CD4-positive, alpha-beta T cell treated with Interferon alpha-2 for 1 hour (primary cell): Measurements from ENCODE around the gene CDT1.

Experiments used
- DNase-seq, 2 donors: peaks; one replicate each; pipeline ENCODE4 v3.0.0-alpha.2; 2020 to 2022

The CDT1 gene

DNA sequence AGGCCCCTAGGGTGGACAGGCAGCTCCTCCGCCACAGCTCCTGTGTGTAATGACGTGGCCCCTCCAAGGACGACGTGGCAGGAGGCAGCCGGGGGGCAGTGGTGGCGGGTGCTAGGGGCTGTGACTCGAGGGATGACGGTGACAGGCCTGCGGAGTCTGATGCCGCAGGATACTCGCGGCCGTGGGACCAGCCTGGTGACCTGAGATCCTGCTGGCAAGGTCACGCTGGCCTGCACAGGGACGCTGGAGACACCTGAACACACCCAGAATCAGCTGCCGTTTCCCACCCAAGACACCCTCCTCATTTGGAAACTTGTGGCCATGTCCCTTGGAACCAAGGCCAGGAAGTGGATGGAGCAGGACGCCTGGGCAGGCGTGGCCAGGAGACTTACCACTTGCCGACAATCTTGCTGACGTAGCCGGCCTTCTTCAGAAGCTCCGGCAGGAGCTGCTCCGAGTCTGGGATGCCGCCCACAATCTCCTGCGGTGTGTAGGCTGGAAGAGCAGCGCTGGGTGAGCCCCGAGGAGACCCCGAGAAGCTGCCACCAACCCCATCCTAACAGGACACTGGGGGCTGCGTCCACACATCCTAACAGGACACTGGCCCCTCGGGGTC lies 37.1 kb downstream of the CDT1 start:
- no peak for DNase-seq

DNA sequence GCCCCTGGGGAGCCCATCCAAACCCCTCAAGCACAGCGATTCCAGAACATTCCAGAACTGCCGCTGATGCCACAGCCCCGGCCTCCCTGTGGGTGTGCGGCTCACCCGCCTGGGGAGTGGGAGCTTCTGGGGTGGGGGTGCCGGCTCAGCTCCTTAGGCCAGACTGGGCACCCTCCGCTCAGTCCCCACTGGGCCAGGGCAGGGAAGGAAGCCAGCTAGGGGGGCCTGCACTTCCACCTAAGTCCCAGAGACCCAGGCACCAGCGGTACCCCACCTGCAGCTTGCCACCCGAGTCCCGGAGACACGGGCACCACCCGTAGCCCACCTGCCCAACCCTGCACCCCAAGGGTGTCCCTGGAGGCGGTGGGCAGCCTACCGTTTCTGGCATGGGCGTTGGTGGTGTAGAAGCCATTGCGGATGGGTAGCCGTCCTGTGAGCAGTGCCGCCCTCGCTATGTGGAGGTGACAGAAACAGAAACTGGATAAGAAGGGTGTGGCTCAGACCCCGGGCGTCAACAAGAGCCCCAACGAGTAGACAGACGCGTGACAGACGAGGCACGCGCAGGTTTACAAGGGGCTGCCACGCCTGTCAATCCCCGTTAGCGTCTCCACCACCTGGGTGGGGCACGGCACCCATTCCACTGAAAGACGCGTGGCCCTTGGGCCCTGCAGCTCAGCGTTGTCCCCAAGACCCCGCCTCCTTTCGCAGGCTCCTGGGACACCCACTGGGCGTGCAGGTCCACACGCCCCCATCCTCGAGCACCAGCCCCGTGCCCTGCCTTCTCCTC lies 38.1 kb downstream of the CDT1 start:
- DNase-seq: no peak

DNA sequence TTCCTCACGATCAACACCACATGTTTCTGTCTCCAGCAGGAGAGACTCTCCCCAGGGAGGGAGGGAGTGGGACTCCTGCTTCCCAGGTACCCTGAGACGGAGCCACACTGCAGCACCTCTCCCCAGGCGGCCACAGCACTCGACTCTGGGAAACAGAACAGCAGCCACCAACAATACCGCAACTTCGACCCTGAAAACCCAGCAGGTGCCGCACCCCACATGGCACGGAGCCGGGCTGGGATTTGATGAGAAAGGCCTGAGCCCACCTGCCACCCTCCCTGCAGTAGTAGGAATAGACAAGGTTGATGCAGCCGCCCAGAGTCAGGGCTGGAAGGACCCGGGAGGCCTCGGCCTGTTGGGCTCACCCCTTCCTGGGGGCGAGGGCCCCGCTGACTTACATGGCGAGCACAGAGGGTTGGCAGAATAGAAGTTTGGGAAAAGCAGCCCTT lies 38.7 kb downstream of the CDT1 start:
- no peak for DNase-seq

DNA sequence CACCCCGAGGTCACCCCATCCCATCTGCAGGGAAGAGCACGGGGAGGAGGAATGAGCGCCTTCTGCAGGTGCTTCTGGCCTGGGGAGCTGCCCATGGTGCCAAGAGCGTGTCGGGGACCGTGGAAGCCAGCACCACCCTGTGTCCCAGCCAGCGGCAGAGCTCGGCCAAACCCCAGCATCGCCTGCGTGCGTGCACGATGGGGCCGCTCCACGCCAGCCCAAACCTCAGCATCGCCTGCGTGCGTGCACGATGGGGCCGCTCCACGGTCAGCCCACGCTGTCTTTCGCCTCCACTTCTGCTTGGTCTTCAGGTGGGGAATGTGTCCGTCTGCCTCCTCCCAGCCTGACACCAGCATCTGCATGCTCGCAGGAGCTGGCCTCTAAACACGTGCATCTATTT lies 39.2 kb downstream of the CDT1 start:
- no peak for DNase-seq

DNA sequence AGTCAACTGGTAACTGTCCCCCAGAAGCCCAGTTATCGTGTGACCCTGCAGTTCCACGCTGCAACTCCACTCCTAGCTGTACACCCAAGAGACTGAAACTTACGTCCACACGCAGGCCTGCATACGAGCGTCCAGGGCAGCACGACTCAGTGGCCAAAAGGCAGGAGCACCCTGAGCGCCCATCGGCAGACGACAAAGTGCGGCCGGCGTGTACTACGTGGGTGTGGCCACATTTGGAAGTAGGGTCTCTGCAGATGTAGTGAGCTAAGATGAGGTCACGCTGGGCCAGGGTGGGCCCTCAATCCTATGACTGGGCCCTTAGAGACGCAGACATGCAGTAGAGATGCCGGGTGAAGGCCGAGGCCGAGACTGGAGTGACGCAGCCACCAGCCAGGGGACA lies 39.7 kb downstream of the CDT1 start:
- DNase-seq: no peak

DNA sequence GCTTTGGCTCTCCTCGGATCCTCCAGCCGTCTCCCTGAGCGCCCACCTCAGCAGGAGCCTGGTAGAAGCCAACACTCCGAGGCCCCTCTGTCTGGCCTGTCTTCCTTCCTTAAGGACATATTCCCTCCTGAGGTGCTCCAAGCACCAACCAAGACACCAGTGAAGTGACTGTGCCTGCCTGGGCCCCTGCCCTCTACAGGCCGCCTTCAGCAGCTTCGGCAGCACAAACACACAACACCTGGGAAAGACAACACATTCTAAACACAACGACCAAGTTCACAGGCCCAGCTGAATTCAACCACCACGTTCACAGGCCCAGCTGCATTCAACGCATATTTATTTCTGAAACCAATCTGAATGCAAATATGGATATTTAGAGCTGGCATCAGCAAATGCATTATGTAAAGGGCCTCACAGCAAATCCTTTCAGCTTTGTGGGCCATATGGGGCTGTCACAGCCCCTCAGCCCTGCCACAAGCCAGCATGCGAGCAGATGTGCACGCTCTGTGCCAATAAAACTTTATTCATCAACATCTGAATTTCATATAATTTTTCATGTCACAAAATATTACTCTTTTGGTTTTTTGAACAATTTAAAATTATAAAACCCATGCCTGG lies 40.9 kb downstream of the CDT1 start:
- no peak for DNase-seq

DNA sequence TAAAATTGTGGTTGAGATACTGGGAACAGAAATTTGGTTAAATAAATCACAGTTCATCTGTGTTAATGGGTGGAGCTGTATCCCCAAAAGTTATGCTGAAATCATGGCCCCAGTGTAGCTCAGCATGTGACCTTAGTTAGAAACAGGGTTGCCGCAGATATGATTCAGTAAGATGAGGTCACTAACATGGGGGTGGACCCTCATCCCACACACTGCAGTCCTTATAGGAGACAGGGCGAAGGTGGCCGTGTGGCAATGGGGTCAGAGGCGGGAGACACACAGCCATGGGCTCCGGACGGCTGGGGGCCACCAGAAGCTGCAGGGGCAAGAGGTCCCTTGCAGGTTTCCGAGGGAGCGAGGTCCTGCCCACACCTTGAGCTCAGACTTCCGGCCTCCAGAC lies 42.5 kb downstream of the CDT1 start:
- no peak for DNase-seq

DNA sequence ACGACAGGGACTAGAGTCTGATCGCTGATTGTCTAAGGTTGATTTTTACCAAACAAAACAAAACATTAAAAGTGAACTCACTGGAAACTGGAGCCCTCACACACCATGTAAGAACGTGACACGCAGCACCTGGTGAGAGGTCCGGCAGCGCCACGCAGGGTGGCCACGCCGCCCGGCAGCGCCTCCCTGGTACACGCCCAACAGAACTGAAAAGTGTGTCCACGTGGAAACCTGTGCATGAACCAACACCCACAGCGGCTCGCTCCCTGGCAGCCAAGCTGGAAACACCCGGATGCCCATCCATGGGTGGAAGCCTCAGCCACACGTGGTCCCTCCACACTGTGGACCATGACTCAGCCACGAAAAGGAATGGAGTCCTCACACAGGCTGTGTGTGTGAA lies 44.1 kb downstream of the CDT1 start:
- DNase-seq: no peak

DNA sequence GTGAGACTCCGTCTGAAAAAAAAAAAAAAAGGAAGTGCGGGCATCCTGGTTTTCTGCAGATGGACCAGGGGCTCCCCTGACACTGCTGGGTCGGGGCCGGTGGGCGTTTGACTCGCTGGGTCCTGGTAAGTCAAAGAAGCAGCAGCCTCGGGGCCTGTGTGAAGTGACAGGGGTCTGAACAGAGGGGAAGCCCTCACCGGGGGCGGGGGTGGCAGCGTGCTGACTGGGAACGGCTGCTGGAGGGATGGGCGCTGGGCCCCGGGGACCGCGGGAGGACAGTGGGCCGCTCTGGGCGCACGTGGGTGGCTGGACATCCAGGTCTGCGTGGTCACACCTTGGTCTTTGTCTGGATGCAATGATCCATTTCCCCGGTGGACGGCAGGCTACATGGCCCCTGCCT lies 45.0 kb downstream of the CDT1 start:
- no peak for DNase-seq

DNA sequence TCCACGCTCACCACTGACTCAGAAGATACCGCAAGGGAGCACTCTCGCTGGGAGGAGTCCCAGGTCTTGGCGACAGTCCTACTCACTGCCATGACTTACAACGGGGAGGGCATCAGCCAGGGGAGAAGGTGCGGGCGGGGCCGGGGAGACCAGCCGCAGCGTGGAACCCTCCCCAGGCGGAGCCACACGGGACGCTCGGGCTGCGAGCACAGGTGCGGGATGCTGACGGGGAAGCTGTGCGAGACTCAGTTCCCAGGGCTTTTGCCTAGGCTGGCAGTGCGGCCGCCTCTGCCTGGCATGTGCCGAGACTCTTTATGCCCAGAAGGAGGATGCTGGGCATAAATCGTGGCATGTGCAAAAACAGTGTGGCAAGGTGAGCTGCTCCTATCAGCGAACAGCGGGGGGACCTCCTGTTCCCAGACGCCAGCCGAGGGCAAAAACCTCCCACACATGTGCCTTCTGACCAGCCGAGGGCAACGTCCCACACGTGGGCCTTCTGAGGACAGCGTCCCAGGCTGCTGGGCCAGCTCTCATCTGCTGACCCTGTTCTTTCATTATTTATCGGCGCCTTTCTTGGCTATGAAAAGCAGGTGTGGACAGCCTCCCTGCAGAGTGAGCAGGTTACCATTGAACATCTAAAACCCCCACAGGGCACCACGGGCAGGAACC lies 47.1 kb downstream of the CDT1 start:
- no peak for DNase-seq

DNA sequence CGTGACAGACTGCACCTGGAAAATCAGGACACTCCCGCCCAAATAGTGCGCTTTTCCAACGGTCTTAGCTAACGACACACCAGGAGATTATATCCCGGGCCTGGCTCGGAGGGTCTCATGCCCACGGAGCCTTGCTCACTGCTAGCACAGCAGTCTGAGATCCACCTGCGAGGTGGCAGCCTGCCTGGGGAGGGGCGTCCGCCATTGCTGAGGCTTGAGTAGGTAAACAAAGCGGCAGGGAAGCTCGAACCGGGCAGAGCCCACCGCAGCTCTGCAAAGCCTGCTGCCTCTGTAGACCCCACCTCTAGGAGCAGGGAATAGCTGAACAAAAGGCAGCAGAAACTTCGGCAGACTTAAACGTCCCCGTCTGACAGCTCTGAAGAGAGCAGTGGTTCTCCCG lies 48.0 kb downstream of the CDT1 start:
- no peak for DNase-seq

DNA sequence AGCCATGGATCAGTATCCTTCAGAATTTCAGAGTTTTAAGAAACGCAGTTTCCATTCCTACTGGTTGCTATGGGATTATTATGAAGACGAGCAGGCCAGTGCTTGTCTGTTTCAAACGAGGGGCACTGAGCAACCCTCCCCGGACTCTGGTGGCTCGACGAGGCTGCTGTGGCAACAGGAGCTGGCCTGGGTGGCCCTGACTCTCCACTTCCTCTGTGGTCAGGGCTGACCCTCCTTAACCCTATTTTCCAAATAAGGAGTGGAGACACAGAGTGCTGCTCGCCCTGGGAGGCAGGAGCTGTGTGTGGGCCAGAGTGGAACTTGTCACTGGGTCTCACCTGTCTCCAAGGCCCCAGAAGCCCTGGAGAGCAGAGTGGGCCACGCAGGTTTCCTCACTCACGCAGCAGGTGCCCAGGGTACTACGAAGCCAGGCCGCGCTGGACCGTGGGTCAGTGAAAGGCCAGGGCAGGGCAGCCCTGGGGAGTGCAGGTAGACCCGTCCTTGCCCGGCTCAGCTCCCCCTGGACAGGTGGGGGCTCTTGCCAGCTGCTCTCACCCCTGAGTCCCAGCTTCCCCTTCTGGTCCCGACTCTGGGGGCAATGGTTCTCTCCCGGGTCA lies 49.8 kb downstream of the CDT1 start:
- DNase-seq: no peak

DNA sequence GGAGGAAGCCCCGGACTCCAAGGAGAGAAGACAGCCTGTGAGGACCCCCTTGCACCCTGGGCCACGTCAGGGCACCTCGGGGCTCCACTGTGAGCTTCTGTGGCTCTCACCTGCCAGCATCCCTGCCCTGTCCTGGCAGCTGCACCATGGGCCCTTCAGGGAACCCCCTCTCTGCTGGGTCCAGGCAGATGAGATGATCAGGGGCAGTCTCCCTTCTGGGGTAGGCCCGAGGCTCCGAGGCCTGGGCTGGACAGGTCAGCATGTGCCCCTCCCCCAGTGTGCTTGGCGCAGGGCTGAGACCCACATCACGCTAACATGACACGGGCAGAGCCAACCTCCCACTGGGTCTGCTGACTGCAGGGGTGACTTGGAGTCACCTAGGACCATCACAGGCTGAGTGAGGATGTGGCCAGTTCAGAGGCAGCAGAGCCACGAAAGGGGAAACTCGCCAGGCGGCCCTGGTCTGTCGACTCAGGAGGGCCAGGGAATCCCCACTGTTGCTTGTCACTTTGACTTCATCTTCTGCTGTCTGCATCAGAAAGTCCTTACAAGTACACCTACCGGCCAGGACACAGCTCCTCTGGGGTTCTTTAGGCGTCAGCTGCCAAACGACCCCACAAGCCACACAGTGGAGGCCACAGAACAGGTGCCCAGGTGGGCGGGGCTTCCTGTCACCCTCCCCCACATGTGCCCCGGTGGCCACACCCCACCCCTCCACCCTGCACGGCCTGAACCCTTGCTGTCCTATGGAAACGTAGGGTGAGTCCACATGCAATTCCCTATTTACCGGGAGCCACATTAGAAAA lies 50.9 kb downstream of the CDT1 start:
- DNase-seq: peak; percentile 36 to 52

DNA sequence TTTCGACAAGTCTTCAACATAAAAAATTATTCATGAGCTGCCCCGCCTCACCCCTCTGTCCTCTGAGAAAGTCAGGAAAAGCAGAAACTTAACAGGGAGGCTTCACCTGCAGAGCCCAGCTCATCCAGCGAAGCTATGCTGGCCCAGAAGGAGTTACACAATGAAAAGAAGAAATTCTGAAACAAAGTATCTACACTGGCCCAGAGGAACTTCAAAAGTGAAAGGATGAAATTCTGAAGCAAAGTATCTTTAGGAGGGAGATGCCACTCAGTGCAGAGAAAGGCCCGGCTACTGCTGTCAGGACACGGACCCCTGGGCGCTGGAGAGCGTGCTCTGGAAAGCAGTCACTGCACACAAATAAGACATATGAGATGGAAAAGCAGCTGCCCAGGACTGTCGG lies 51.6 kb downstream of the CDT1 start:
- no peak for DNase-seq

DNA sequence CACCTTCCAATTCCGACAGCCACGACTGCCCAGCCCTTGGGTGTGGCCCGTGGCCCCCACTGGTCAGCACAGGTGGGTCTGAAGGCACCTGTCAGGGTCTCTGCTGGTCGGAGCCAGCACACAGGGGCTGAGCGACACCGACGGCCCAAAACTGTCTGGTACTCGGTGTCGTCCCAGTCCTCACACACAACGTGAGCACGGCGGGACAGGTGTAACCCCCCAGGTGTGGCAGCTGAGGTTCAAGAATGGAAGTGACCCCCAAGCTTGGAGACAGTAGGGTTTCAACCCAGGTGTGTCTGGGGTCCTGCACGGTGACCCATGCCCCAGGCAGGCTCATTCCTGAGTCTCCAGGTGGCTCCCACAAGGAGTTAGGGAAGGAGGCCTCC lies 52.1 kb downstream of the CDT1 start:
- DNase-seq: no peak

DNA sequence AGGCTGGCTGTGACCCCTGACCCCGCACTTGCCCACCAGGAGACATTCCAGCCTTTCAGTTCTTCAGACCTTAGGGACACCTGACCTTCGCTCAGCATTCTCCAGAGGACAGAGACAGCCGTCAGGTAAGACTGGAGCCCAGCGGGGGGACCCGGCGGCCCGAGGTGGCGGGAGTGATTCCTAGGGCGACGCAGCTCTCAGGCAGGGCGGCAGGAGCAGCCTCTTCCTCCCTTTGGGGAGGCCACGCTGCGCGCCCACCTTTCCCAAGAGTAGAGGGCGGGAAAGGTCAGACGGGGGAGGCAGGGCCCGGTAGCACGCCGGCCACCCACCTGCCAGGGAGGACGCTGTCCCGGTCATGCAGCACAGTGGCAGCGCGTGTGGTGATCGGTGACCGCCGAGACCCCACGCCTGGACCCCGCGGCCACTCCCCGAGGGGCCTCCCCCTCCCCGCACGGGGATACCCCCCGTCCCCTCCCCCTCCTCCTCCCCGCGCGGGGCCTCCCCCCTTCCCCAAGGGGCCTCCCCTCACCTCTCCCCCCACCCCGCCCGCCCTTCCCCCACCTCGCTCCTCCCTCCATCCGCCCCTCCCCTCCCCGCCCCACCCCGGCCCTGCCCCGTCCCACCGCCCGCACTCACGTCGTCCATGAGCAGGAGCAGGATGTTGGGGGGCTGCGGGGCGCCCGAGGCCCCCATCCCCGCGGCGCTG lies 52.7 kb downstream of the CDT1 start:
- peak in 1 of 2 donors; percentile 12 for DNase-seq

DNA sequence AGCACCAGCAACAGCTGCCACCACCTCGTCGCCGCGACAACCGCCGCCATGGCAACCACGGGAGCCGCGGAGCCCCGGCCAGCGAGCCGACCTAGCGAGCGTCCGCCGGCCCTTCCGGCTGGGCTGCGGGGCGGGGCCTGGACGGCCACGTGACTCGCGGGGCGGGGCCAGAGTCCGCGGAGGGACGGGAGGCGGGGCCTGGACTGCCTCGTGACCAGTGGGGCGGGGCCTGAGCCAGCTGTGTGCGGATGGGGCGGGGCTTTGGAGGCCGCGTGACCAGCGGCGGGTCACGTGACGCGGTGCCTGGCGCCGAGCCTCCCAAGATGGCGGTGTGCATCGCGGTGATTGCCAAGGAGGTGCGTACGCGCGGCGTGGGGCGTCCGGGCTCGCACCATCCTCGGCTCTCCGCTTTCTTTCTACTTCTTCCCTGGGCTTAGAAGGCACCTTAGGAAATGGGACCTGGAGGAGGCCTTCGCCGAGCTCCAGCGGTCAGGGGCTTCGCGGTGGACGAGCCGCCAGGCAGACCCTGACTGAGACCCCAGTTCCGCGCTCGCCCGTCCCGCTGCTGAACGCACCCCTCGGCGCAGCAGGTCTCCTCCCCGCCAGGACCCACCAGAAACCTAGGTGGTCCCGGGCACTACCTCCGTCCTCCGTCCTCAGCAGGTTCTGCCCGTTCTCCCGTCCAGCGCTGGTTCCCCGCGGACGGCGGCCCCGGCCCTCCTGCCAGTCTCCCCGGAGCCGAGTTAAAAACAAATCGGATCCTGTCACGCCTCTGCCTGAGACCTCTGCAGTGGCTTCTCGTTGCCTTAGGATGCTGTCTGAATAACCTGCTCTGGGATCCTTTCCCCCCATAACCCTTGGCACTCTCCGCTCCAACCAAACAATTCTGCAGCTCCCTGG lies 53.5 kb downstream of the CDT1 start, which contains the start of the genes GALNS and TRAPPC2L:
Gene GALNS (minus strand): TSS at position 120 of the 900 bp plus-strand sequence. CDS start 70 bp downstream, at position 50.
Gene TRAPPC2L (plus strand): TSS at position 300 of the 900 bp plus-strand sequence. CDS start 24 bp downstream, at position 324.
- DNase-seq: peak; percentile 97 to 98

DNA sequence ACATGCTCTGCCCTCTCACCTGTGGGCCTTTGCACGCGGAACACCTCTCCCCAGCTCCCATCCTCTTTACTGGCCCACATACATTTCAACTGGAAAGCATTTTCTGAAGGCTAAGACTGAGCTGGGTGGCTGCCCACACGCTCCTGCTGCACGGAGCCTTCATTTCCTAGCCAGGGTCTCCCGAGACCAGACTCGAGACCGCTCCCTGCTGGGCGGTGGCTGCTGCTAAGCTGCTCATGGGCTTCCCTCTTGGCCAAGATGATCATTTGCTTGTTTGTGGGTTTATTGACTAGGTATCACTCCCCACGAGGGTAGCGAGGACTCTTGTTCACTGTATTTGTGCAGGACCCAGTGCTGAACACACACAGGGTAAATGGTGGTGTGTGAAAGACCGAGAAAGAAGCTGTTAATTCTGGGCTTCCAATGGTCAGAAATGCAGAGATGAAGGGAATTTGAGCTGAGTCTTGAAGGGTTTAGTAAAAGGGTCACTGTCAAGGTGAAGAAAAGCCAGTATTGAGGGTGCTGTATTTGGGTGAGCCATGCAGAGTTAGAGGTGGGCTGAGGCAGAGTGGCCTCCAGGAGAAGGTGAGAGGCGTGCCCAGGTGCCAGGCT lies 54.2 kb downstream of the CDT1 start:
- peak; percentile 71 to 78 for DNase-seq
